HG03565 (cell line): ENCODE results near the gene KIAA0930.
"Not testable (repeated sequence)": the region's sequence is repeated elsewhere in the genome, so short reads cannot be mapped to it uniquely, and the experiment has no call there.

Source experiments
- ATAC-seq: cut with Tn5 transposase; IDR thresholded peaks from one replicate; pipeline ENCODE4 v1.9.1; 2021; ENCODE audit warnings: mild to moderate bottlenecking, moderate library complexity; ENCODE audit not compliant: unreplicated experiment

KIAA0930 gene

DNA sequence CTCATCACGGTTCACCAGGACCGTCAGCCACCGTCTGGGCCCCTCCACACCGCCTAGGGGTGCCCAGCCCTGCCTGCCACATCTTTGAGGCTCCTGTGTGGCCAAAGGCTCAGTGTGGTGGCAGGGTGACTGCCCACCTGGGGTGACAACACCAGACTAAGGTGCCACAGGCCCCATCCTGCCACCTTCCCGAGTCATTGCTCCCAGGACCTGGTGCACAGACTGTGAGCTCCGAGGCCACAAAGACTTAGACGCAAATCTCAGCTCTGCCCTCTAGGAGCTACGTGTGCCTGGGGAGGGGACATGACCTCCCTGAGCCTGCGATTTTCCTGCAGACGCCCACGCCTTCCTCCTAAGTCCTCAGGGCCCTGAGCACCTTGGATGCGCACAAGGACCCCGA lies 36.5 kb downstream of the KIAA0930 start:
- no peak for ATAC-seq

DNA sequence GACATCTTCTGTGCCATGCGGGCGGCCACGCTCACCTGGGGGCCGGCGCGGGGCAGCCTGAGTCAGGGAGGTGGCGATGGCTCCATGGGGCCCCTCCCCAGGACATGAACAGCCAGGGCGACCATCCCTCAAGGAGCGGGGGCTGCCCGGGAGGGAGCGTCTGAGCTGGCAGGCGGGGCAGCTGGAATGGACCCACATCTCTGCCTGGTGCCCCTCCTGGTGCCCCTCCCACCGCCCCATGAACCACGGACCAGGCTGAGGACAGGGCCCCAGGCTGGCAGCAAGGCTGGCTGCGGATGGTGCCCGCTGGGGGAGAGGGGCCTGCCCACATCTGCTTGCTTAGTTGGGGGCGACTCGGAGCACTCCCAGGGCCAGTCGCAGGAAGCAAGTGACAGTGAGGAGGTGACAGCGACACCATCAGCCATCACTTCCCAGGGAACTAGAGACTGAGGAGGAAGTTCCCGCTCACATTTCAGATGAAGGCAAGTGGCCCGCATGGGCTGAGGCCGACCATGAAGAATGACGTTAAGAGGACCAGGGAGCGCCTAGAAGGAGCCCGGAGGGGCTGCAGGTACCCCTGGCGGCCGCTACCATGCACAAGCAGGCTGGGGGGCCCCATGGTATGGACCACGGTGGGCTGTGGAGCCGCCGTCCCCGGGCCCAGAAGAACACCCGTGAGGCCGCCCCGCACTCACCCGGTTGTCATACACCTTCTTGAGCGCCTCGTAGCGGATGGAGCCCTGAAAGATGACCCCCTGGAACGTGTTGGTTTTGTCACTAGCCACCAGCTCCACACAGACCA lies 37.3 kb downstream of the KIAA0930 start:
- ATAC-seq, result no peak

DNA sequence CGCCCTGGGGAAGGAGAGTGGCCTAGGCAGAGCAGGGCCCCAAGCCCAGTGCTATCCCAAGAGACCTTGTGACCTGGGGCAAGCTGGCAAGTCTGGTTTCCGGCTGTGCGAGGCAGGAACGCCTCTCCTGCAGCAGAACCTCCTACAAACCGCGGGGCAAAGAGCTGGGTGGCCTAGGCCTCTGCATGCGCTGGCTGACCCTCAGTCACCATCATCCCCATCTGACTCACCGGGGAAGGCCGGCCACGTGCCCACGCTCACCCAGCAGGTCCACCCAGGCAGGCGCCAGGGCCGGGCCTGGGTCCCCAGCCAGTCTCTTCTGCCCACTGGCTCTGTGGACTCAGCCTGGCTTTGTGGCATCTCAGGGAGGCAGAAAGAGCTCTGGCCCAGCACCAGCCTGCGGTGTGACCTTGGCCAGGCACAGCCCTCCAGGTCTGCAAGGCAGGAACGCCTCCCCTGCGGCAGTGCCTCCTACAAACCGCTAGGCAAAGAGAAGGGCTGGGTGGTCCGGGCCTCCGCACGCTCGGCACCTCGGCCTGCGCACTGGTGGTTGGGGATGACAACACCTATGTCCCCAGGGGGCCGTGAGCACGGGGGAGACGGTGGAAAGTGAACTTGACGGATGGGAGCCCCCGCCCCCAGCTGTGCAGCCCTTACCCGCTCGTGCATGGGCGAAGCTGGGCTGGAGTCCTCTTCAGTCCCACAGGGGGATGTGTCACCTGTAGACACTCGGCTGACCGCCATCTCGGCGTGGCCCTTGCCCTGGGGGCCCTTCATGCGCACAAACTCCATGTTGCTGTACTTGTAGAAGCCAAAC lies 38.2 kb downstream of the KIAA0930 start:
- no peak for ATAC-seq

DNA sequence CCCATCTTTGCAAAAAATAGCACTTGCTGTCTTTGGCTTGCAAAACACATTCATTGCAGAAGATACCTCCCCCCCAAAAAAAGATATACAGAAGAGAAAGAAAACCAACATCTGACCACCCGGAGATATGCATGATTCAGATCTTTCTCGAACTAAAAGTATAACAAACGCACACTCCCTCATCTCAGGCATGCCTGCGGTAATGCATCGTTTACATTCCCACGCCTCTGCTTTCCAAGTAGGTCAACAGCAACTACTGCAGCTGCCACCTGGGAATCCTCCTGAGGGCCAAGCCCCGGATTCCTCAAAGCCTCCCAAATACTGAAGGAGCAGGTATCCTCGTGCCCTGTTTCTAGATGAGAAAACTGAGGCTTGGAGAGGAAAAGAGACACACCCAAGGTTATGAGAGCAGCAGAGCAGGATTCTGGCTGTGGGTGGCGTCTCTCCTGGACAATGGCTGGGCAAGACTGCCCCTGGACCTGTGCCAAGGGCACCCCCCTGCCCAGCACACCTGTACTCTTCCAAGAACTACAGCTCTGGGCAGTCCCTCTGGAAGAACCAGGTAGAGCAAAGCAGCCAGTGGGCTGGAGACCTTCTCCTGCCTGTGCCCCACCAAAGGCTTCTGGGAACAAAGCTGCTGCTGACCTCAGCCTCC lies 38.9 kb downstream of the KIAA0930 start:
- ATAC-seq, result no peak

DNA sequence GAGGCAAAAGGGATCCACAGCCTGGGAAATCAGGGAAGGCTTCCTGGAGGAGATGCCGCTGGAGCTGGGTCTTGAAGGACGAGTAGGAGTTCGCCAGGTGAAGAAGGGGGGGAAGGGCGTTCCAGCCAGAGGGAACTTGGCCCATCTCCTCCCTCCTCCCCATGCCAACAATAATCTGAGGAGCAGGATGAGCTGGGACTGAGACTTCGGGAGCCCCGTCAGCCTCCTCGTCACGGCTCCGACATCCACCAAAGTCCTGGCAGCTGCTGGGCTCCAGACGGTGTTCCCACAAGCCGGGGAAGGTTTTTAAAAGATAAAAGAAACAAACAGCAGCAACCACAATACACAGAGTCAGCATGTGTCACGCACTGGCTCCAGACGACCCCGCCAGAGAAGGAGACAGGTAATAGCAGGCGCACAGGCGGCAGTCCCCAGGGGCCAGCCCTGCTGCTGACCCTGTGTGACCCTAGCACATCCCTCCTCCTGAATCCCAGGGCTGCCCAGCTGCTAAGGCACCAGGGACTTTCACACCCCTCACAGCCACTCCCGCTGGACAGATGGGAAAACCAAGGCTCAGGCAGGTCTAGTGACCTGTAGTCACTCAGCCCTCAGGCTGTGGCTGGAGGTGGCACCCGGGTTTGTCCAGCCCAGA lies 39.7 kb downstream of the KIAA0930 start:
- no peak for ATAC-seq

DNA sequence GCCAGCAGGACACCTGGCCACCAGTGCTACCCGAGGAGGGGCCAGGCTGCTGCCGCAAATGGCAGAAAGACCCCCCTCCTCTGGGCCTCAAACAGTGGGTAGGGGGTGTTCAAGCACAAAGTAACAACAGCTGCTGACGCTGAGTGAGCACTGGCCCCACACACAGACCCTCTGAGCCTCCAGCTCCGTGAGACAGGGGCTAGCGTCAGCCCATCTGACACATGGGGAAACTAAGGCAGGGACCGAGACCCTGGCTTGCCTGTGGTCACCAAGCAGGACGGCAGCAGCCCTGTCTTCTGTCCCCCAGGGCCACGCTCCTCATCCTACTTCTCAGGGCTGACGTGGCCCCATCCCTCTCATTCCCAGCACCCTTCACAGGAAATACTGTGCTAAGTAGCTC lies 40.5 kb downstream of the KIAA0930 start:
- no peak for ATAC-seq

DNA sequence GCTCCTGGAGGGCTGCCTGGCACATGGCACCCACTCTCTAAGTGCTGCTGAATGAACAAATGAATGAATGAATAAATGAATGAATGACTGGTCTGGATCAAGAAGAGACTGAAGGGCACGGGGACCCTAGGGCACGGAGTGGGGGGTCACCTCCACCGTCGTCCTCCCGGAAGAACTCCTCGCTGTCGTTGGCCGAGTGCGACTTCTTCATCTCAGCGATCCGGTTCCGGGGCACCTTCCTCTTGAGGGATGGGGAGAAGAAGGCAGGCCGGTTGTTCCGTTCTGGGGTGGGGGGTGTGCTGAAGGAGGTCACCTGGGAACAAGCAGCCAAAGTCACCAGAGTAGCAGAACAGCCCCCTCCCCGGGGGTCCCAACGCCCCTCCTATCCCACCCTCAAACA lies 41.0 kb downstream of the KIAA0930 start:
- no peak for ATAC-seq

DNA sequence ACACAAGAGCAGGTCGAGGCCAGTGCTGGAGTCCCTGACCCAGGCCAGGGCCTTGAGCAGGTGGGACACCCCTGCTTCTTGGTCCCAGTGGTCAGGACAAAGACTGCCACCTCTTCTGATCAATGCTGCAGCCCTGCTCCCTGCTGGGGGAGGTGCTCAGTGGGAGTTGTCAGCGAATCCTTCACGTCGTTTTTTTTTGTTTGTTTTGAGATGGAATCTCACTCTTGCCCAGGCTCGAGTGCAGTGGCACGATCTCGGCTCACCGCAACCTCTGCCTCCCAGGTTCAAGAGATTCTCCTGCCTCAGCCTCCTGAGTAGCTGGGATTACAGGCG lies 42.3 kb downstream of the KIAA0930 start:
- ATAC-seq, result no peak

DNA sequence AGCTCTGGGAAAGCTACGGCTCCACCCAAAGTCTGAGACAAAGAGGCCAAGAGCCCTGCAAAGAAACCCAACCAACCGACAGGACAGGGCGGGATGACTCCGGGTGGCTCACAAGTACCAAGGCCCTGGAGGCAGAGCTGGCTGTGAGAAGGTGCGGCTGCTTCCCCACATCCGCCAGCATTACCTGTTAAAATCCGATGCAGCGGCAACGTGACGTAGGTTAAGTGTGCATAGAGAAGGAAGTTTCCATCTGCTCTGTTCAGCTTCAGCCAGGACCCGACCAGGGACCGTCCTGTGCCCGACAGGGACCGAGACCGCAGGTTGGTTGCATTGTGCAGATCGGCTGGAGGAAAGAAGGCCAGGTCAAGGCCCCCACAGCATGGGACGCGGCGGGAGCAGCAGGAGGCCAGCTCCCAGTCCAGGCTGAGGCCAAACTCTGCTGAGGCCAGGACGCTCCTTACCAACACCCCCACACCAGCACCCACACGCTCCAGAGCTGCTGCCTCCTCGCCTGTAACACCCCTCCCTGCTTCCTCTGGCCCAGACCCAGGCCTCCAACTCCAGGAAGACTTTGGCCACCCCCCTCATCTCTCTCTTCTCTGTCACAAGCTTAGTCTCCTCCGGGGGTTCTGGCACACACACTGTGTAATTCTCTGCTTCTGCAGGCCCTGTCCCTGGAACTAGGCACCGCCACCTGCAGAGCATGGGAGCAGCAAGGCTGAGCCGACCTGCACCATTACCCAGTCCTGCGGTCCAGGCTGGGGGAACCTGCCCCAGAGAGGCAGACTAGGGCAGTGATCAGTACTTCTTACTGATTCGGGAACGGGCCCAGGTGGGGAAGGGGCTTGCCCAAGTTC lies 42.9 kb downstream of the KIAA0930 start:
- ATAC-seq, result no peak

DNA sequence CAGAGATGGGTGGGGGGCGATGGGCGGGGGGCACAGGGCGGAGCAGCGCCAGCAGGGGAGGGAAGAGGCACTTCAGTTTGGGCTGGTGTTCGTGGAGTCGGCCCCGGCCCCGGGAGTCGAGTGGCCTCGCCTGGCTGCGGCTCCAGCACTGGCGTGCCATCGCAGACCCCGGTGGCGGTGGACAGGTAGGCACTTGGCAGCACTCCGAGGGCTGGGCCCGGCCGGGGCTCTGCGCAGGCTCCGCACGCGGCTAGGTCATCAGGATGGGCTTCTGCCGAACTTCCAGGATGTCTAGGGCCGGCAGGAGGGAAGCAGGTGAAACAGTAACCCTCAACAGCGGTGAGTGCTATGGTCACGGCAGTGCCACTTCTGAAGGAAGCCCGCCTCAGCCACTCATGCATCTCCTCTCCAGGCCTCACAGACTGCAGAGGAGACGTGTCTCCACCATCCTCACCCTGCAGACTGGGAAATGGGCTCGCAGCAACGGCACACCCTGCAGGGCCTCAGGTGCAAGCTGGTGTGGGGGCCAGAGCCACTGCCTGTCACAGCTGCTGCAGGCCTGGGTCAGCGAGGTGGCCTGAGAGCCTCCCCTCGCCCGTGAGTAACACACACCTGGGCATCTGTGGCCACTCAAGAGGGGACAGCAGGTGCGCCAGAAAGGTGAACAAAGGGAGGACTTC lies 43.6 kb downstream of the KIAA0930 start:
- ATAC-seq, result no peak

DNA sequence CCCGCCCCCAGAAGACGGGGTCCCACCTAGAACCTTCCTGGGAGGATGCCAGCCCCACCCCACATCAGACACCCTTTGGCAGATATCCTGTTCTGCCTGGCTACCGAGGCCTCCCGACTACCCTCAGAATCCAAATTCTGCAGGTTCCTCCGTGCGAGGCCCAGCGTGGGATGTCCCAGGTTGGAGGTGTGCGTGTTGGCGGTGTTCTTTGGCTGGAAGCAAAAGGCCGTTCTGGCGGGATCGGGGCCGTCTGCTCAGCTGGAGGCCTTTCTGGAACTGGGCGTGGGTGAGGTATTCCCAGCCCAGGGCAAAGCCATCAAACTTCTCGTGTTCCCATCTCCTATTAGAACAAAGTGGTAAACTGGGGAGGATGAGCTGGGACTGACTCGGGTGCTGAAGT lies 44.4 kb downstream of the KIAA0930 start:
- no peak for ATAC-seq

DNA sequence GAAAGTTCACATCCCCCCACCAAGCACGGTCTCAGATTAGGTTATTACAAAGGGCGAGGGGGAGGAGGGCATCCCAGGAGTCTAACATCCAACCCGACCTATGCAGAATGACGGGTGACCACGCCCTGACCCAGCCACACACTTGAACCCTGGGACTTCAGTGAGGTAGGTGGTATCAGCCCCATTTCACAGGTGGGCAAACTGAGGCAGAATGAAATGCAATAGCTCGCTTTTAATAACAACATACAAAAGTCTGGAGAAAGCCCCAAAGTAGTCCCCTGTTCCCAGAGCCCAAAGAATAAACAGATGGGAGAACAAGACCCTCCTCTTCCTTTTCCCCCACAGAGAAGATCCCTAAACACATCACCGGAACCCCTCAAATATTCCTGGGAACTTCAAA lies 45.1 kb downstream of the KIAA0930 start:
- no peak for ATAC-seq

DNA sequence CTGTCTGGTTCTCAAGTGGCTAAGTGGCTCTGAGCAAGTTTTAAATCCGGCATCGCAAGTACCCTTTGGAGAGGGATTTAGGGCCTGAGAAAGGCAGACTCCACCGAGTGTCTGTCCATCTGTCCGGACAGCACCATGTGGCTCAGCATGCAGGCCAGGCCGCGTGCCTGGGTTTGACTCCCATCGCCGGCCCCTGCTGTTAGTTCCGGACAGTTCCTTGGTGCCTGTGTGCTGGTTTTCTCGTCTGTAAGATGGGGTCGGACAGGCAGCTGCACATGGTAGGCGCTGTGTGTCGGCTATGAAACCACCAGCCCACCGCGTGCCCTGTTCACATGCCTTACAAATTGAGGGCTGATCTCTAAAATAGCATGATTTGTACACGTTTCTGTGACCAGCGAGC lies 46.0 kb downstream of the KIAA0930 start:
- no peak for ATAC-seq

DNA sequence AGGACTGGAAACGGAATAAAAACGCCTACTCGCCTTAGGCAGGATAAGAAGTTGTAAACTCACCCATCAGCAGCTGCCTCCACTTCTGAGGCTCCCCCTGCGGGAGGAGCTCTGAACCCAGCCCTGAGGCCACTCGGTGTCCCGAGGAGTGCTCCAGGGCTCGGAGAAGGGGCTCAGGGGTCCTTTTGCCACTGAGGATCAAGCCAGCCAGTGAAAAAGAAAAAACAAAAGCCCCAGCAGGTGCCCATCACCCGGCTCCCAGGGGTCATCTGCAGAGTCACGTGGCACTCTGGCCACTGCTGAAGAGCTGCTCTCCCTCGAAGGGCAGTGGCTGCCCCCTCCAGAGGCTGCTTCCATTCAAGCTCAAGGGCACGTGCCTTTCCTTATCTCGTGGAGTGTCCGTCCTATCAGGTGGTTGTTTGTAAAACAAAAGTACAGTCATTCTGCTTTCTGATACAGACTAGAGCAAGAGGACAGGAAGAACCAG lies 48.0 kb downstream of the KIAA0930 start:
- ATAC-seq, result no peak

DNA sequence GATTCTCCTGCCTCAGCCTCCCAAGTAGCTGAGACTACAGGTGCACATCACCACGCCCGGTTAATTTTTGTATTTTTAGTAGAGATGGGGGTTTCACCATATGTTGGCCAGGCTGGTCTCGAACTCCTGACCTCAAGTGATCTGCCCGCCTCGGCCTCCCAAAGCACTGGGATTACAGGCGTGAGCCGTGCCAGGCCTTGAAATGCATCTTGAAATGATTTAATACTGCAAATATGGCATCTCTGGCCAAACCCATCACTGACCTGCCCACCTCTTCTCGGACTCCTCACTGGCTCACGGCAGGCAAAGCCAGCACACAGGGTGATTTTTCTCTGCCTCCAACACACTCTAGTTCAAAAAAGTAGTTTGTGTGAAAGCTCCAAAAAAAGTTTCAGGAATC lies 48.9 kb downstream of the KIAA0930 start:
- not testable (repeated sequence) for ATAC-seq

DNA sequence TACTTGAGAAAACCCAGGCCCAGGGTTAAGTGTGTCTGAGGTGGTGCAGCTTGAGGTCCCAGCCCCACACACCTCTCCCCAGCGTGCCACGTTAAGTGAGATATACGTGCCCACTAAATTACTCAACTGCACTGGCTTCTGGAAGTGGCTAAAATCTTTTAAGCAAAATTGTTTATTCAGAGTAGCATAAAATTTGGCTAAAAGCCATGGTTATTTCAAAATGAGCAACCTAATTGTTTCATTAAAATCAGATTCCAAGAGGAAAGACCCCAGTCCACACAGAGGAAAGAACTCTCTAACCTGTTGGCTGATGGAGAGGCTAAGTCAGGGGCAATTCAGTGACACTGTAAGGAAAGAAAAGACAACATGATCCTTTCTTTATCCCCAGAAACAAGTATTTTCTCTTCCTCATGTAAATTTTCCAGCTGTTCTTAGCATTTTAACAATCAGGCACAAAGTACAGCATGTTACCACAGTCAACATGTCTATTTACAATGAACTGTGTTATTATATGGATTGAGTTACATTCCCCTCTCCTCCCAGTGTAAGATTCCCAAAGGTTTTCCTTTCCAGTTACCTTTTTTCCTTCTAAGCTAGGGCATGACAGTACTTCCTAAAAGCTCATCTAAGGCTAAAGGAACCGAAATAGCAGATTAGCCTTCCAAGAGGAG lies 50.4 kb downstream of the KIAA0930 start:
- ATAC-seq, result no peak

DNA sequence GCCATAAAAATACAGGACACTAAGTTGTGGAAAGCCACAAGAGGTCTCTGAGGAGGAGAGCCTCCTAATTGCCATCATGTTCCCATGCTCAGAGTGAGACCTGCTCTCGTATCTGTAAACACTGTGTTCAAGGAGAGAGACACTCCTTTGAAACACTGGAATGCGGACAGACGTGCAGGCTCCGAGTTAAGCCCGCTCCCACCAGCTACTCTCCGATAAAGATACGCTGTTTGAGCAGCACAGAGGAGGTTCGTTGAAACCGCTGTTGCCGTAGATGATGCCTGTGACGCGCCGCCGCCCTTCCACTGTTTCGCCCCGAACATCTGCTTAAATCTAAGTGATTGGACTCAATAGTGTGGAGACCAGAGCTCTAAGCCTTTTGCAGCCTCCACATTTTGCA lies 51.9 kb downstream of the KIAA0930 start:
- ATAC-seq, result no peak

DNA sequence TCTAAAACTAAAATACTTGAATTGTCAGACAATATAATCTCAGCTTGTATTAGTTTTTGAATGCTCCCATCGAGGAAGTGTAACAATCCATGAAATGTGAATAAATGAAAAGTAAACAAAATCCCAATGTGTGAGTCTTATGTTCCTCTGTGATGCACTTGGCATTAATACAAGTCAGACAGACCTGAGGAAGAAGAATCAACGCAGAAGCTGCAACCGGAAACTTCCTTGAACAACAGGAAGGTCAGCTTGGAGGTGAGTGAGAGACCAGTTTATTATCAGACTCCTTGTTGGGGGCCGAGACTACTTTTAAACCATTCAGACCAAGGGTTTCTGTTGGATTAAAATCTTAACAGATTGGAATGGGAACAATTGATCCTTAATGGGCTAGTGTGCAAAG lies 52.8 kb downstream of the KIAA0930 start:
- no peak for ATAC-seq
